Glomerular visceral epithelial cell (primary cell): ENCODE measurements around the gene ZDHHC5.
"Not testable (repeated sequence)": the region's sequence is repeated elsewhere in the genome, so short reads cannot be mapped to it uniquely, and the experiment has no call there.

Source experiments
- DNase-seq: peaks from one replicate; pipeline ENCODE4 v3.0.0-alpha.2; 2016; ENCODE audit errors: extremely low spot score

Gene ZDHHC5

GRCh38 chr11:57644748-57645688, 22.9 kb upstream of the ZDHHC5 start:
- DNase-seq: peak; percentile 69

GRCh38 chr11:57645689-57646085, 22.2 kb upstream of the ZDHHC5 start:
- no peak for DNase-seq

- no peak for DNase-seq
Measured at GRCh38 chr11:57646194-57646798, 21.6 kb upstream of the ZDHHC5 start.

GRCh38 chr11:57646799-57647303, 21.1 kb upstream of the ZDHHC5 start:
- DNase-seq: no peak

- no peak for DNase-seq
Measured at GRCh38 chr11:57647372-57647771, 20.5 kb upstream of the ZDHHC5 start.

GRCh38 chr11:57647960-57648800, 19.7 kb upstream of the ZDHHC5 start:
- peak; percentile 31 for DNase-seq

- peak; percentile 25 for DNase-seq
Measured at GRCh38 chr11:57648801-57649735, 18.8 kb upstream of the ZDHHC5 start.

GRCh38 chr11:57649826-57650738, 17.8 kb upstream of the ZDHHC5 start, which contains the start of gene YPEL4:
YPEL4 (minus strand) TSS chr11:57649912; CDS start chr11:57647107, 2,805 bp downstream.
- peak; percentile 76 for DNase-seq

- no peak for DNase-seq
Measured at GRCh38 chr11:57650739-57651090, 17.2 kb upstream of the ZDHHC5 start.

GRCh38 chr11:57651408-57651807, 16.5 kb upstream of the ZDHHC5 start:
- DNase-seq: no peak

- not testable (repeated sequence) for DNase-seq
Measured at GRCh38 chr11:57652230-57652629, 15.7 kb upstream of the ZDHHC5 start.

GRCh38 chr11:57652662-57653061, 15.3 kb upstream of the ZDHHC5 start:
- DNase-seq: no peak

GRCh38 chr11:57653163-57653562, 14.8 kb upstream of the ZDHHC5 start:
- no peak for DNase-seq

GRCh38 chr11:57656885-57657193, 11.1 kb upstream of the ZDHHC5 start:
- no peak for DNase-seq

GRCh38 chr11:57657194-57658022, 10.5 kb upstream of the ZDHHC5 start, which contains the start of gene CLP1:
CLP1 (plus strand) TSS chr11:57657762; CDS start chr11:57659477, 1,715 bp downstream.
- DNase-seq: peak; percentile 97

- DNase-seq: no peak
Measured at GRCh38 chr11:57658023-57658361, 9.9 kb upstream of the ZDHHC5 start.

GRCh38 chr11:57659669-57660068, 8.2 kb upstream of the ZDHHC5 start:
- no peak for DNase-seq

GRCh38 chr11:57662893-57663292, 5.0 kb upstream of the ZDHHC5 start:
- peak; percentile 25 for DNase-seq

- DNase-seq: no peak
Measured at GRCh38 chr11:57663975-57664374, 3.9 kb upstream of the ZDHHC5 start.
